HCT116 (cell line): ENCODE measurements around the gene TAGLN2.

Experiments
- ATF3 ChIP-seq: IDR thresholded peaks from 2 replicates; pipeline ENCODE4 v1.6.1; 2012
- CEBPB ChIP-seq: IDR thresholded peaks from 2 replicates; pipeline ENCODE4 v1.6.1; 2012; ENCODE audit warnings: low read depth
- CTCF ChIP-seq, 3 experiments: fragments of 200-600 bp in 1 of 3; sonication (generic) in 1 of 3; IDR thresholded peaks in 2 of 3; conservative IDR thresholded peaks in 1 of 3; 2 replicates each; pipeline ENCODE4 v1.5.1; 2012 to 2017; ENCODE audit warnings: low read depth in 2 of 3, low read length in 2 of 3, antibody characterized with exemption in 1 of 3, borderline replicate concordance in 1 of 3, control low read depth in 1 of 3, mild to moderate bottlenecking in 1 of 3, mixed read lengths in 1 of 3, mixed run types in 1 of 3, moderate library complexity in 1 of 3; ENCODE audit not compliant: insufficient read depth in 1 of 3
- EGR1 ChIP-seq: IDR thresholded peaks from 2 replicates; pipeline ENCODE4 v1.6.1; 2012; ENCODE audit warnings: low read depth
- EZH2 ChIP-seq: fragments of 200-600 bp; sonication (generic); IDR thresholded peaks from 2 replicates; pipeline ENCODE4 v1.6.1; 2017; ENCODE audit warnings: antibody characterized with exemption, mixed run types
- POLR2A ChIP-seq: IDR thresholded peaks from 2 replicates; pipeline ENCODE4 v1.7.0; 2011; ENCODE audit warnings: borderline replicate concordance; ENCODE audit not compliant: insufficient read depth, insufficient read length; ENCODE audit errors: extremely low read depth
- REST ChIP-seq: IDR thresholded peaks from 2 replicates; pipeline ENCODE4 v1.6.1; 2012; ENCODE audit warnings: low read depth
- SIN3A ChIP-seq: IDR thresholded peaks from 2 replicates; pipeline ENCODE4 v1.6.1; 2012; ENCODE audit warnings: low read depth
- SP1 ChIP-seq: IDR thresholded peaks from 2 replicates; pipeline ENCODE4 v1.6.1; 2012; ENCODE audit warnings: low read depth
- TCF7L2 ChIP-seq: IDR thresholded peaks from 2 replicates; pipeline ENCODE4 v1.7.0; 2011; ENCODE audit warnings: borderline replicate concordance, inconsistent platforms; ENCODE audit not compliant: insufficient read depth, insufficient read length; ENCODE audit errors: extremely low read depth
- ZFX ChIP-seq: fragments of 450-650 bp; IDR thresholded peaks from 2 replicates; pipeline ENCODE4 v1.6.1; 2017

GRCh38 chr1:159953536-159954515 is 28.5 kb upstream of the TAGLN2 start, which contains the start of gene SLAMF9:
- TF ChIP-seq CTCF (IDR thresholded peaks at IDR 0.05 in 2 of 3, conservative IDR thresholded peaks at IDR 0.05 in 1 of 3; ENCODE audit: borderline replicate concordance in 1 of 3, insufficient read depth in 1 of 3, low read depth in 2 of 3, low read length in 2 of 3): no peak
- no peak for TF ChIP-seq TCF7L2
- no peak for TF ChIP-seq ZFX
- no peak for TF ChIP-seq REST
- no peak for TF ChIP-seq POLR2A
- TF ChIP-seq EZH2: no peak
- no peak for TF ChIP-seq EGR1
- TF ChIP-seq SP1: no peak
- no peak for TF ChIP-seq SIN3A
- TF ChIP-seq ATF3: no peak
- TF ChIP-seq CEBPB: no peak
